T-helper 1 cell (primary cell): Measurements from ENCODE around the gene HECTD4.

Source experiments
- DNase-seq, 5 donors: peaks; one replicate each; pipeline ENCODE4 v3.0.0-alpha.2; 2012 to 2020

The HECTD4 gene

DNA sequence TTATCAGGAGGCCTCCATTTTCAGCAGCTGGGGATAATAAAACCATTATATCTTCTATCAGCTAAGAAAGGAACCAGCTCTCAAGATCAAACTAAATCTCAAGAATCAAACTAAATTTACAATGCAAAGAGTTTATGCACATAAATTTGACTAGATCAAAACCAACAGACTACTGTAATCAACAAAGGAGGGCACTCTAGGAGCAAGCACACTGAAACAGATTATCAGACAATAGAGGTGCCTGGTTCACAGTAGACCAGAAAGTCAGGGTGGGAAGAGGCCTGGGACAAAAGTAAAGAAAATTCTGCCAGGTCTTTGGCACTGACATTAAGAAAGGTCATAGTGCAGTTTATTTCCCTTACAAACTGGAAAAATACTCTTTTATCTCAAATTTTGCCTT is 61.0 kb downstream of the HECTD4 start:
- DNase-seq = no peak

DNA sequence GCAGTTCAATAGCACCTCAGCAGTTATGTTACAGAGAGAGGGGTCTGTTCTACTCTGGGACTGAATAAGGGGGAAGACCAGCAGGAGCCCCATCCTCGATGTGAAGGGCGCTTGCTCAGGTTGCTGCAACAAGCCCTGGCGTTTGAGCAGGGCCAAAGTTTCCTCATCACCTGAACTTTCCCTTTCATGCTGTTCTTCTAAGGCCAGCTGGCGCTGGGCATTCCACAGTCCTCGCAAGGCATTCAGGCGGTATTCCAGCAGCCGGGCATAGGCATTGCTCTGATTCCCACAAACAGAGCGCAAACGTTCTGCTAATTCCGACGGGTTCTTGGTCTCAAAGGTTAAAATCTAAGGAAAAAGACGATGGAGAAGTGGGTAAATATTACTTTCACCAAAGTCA is 62.8 kb downstream of the HECTD4 start:
- DNase-seq = no peak

DNA sequence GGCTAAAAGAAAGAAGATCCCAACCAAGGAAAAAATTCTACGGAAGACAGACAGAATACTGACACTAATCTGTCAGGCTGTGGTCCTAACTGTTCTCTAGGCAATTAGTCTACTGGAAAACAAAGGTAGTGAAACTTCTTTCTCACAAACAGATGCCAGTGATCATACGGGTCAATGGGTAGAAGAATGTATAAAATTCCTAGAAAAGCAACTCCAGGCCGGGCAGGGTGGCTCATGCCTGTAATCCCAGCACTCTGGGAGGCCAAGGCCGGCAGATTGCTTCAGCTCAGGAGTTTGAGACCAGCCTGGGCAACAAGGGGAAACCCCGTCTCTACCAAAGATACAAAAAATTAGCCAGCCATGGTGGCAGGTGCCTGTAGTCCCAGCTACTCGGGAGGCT is 64.8 kb downstream of the HECTD4 start:
- no peak for DNase-seq

DNA sequence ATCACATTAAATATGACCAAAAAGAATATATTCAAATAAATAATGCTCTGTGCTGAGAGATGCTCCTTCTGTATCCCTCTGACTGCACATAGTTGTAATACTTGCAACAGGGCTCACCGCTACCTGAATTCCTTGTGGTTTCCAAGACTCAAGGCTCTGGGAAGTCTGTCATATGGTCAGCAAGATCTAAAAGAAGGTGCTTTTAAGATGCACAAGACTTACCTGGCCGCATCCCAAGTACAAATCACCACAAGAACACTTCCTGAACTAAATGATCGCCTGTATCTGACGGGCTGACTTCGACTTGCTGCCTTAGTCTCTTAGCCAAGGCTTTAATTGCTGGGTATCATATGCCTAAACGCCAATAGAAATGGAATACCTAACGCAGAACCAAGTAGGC is 67.2 kb downstream of the HECTD4 start:
- DNase-seq = no peak

DNA sequence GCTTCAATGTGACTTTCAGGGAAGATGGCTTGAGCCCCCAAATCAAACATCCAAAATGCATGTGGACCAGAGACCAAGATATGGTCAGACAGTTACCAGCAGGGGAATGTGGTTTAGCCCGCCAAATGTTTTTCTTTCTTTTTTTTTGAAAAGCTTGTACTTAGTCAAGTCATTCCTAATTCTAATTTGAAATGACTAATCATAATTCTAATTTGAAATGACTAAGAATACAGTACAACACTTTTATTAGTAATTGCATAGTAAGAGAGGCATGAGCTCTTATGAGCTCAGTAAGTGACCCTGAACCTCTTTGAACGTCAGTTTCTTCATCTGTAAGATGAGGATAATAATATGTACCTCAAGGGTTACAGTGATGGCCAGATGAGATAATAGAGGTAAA is 72.4 kb downstream of the HECTD4 start:
- DNase-seq = peak in 1 of 5 donors; percentile 11

DNA sequence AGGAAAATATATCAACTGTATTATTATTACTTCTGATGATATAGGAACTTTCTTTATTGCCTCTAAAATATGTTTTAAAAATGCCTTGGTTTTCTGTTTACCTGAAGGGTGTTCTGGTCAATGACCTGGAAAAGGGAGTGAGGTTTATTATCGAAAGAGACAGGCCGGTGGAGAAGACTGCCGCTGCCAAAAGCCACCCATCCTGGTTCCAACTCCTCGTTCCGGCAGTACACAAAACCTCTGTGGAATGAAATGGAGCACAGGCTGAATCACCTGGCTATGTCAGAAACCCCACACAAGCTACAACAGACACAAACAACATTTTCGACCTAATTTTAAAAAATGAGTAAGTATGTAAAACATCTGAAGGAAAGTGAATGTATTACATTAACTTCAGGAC is 73.6 kb downstream of the HECTD4 start:
- no peak for DNase-seq

DNA sequence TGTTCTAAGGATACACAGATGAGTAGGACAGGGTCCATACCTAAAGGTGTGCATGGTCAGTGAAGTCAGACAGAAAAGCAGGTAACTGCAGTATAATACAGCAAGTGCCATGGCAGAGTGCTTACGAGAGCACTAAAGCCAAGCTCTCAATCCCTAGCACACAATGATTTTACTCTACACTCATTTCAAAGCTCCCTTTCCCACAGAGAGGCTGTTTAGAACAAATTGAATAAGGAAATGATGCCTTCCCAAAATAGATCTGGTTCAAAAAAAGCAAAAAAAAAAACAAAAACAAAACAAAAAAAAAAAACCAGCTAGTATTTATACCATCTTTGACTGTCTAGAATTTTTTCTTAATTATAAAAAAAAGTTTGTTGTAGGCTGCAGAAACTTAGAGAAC is 74.1 kb downstream of the HECTD4 start:
- DNase-seq = no peak

DNA sequence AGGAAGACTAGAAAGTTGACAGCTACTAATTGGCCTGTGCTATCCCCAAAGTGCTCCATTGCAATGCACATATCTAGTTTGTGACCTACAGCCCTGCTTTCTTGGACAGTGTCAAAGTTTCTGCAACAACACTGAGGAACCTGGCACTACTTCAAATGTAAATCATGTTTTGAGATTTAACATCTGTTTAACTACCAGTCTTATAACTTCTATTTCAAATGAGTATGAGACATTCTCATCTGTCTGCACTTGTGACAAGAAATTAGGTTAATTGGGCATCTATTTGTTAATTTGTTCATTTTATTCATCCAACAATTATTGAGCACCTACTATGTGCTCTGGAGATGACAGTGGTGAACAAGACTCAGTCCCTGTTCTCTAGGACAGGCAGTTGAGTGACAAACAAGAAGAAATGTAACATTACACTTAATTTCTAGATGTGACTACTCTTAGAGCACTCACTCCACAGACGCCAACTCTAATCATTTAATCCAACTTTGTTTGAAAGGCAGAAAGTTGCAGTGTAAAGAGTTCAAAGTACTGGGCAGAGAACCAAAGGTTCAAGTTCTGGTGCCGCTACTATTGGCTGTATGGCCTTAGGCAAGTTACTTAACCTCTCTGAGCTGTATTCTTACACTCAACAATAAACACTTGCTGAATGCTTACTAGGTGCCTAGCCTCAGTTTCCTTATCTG is 74.8 kb downstream of the HECTD4 start:
- DNase-seq = no peak

DNA sequence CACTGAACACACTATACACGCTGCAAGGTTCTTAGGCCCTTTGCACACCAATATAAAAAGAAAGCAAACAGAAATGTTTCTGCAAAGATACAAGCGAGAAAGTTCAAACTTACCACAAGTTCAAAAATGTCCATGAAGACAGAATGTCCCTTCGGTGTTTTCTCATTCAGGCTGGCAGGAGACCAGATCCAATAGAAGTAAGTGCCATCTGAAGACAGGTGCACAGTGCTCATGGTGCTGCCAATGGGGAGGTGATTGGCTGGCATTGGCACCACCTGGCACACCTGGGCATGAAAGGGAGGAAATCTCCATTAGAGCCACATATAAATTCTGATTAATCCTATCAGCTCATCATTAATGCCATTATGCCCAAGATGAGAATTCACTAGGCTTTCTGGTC is 76.3 kb downstream of the HECTD4 start:
- no peak for DNase-seq

DNA sequence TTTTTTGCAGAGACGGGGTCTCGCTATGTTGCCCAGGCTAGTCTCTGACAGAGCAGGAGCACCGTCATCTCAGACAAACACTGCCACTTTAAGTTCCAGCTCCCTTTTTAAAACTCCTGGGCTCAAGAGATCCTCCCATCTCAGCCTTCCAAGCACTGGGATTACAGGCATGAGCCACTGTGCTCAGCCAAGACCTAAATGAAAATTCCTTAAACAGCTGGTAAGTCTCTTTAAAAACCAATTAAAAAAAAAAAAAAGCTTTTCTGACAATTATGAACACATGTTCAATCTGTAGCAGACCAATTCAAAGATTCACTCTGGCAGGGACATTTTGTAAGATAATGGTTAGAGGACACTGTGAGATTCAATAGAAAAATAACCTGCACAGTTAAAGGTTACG is 77.8 kb downstream of the HECTD4 start:
- no peak for DNase-seq

DNA sequence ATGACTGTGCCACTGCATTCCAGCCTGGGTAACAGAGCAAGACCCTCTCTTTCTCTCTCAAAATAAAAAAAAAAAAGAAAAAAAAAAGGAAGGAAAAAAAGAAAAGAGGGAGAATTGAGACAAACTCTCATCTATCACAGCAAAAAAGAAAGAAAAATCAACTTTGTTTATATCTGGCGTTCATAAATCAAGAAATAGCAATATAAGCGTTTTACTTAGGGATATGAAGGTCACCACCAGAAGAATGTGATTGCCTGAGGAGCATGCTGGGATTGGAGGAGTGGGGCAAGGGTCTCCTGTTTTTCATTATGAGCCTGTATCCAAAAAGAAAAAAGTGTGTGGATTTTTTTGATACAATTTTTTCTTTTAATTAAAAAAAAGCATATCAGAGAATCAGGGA is 78.4 kb downstream of the HECTD4 start:
- no peak for DNase-seq

DNA sequence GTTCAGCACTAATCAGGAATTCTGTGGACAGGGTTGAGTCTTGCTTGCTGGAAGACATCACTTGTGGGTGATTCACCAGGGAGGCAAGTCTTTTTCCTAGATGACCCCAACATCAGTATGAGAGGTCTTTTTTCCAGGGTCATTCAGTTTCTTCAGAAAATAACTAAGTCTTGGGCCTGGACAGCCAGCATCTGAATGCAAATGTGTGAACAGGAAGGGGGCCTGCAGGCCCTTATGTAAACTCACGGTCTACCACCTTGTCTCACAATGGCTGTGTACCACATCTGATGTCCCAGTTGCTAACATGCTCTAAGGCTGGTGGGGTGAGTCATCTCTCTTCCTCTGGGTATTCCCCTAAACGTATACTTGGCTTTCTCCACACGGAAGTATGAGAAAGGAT is 79.2 kb downstream of the HECTD4 start:
- peak in 3 of 5 donors; percentile 14 to 87 (median 21) for DNase-seq

DNA sequence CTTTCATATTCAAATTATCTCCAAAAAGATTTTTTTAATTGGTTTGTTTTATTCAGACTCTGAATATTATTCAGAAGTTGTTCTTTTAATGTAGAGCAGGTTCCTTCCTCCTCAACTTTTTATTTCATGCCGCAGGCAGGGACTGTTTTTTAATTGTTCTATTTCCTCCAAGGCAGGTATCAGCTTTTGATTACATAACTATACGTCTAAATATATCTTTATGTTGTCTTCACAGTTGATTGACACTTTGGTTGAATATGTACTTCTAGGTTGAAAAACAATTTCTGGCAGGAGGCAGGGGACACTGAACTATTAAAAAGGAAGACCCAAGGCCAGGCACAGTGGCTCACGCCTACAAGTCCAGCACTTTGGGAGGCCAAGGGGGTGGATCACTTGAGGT is 82.5 kb downstream of the HECTD4 start:
- DNase-seq = no peak

DNA sequence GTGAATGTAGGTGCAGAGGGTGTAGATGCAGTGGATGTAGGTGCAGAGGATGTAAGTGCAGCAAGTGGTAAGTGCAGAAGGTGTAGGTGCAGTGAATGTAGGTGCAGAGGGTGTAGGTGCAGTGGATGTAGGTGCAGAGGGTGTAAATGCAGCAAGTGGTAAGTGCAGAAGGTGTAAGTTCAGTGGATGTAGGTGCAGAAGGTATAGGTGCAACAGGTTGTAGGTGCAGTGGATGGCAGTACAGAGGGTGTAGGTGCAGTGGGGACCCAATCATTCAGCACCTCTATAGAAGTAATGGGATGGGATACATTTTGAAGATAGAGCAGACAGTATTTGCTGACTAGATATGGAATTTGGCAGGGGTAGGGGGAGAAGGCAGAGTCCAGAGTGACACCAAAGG is 85.0 kb downstream of the HECTD4 start:
- DNase-seq = no peak

DNA sequence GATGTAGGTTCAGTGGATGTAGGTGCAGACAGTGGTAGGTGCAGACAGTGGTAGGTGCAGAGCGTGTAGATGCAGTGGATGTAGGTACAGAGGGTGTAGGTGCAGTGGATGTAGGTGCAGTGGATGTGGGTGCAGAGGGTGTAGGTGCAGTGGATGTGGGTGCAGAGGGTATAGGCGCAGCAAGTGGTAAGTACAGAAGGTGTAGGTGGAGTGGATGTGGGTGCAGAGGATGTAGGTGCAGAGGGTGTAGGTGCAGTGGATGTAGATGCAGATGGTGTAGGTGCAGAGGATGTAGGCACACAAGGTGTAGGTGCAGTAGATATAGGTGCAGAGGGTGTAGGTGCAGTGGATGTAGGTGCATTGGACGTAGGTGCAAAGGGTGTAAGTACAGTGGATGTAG is 86.0 kb downstream of the HECTD4 start:
- no peak for DNase-seq

DNA sequence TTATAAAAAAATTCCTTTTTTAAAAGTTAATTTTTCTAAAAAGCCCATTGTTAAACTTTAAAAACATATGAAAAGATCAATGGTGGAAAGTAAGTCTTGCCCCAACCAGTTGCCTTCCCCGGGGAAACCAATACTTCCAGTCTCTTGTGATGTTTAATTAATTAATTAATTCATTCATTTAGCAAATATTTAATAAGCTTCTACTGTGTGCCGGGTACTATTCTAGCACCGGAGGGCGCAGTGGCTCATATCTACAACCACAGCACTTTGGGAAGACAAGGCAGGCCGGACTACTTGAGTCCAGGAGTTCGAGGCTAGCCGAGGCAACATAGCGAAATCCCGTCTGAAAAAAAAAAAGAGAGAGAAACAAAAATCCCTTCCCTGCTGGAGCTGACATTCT is 87.4 kb downstream of the HECTD4 start:
- DNase-seq = no peak

DNA sequence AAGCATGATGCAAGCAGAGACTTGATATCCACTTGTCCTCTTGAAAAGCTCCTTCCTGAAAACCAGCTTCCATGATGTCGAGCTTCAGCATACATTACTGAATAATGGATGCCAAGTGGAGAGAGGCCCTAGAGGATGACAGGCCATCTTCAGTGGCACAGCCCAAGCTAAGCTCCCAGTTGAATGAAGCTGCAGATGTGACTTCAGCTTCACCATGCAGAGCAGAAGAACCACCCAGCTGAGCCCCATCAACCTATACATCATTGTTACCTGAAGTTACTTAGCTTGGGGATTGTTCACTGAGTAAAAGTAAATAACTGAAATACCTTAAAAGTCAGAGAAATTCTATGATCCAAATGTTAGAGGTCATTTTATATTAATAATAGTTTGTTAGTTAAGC is 93.6 kb downstream of the HECTD4 start:
- DNase-seq = no peak

DNA sequence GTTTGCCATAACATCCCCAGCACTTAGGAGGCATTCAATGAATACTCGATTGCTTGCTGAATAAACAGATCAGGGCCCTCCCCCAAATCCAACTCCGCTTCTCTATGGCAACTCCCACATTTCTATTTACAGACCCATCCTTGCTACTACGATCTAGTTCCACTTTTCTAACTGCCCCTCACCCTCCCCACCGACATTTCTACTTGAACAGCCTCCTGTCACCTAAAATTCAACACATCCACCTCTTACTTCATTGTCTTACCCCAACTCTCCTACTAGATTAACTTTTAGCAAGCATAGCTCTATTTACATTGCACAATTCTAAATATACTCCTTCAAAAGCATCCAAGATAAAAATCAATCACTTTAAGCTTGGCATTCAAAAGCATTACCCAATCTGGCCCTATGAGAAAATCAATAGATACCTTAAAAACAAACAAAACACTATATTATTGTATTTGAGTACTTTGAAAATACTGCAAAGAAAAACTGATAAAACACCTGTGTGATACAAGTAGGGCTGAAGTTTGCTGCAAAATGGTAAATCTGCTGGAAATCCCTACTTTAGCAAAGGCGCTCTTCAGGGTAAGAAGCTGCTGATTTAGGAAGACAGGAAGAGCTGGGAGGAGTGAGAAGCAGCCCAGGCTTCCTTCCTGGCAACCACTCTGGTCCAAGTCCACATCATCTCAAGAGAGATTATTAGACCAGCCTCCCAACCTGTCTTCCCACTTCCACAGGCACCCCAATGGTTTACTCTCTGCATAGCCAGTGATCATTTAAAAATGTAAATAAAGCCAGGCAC is 96.4 kb downstream of the HECTD4 start:
- DNase-seq = no peak

DNA sequence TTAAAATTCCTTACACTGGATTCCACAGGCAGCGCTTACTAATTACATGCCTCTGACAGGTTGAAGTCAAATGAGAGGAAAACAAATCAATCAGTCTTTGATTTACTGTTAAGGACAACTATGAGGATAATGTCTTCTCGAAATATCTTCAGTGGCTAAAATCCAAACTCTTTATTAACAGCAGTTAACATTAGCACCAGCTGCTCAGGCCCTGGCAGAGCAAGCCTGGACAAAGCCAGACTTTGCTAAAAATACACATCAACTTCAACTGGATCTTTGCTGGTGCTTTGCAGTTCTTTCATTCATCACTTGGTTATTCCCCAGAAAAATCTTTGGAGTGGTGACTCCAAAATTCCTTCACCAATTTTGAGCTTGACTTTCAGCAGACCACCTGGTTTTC is 98.7 kb downstream of the HECTD4 start:
- no peak for DNase-seq

DNA sequence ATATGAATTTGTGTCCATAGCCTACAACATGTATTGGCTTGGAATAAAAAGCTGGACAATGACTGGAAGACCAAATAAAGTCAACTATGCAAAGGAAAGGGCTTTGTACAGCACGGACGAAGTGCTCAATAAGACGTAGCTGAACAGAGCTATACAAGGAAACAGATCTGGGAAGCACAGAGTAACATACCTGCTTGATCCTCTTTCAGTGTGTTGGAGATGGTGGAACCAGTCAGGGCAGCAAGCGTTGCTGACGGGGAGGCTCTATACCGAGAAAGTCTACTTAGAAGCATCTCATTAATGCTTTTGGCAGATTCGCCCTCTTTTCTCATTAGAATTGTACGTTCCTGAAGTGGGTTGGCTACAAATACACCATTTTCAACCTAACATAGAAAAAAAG is 99.3 kb downstream of the HECTD4 start:
- DNase-seq = no peak

DNA sequence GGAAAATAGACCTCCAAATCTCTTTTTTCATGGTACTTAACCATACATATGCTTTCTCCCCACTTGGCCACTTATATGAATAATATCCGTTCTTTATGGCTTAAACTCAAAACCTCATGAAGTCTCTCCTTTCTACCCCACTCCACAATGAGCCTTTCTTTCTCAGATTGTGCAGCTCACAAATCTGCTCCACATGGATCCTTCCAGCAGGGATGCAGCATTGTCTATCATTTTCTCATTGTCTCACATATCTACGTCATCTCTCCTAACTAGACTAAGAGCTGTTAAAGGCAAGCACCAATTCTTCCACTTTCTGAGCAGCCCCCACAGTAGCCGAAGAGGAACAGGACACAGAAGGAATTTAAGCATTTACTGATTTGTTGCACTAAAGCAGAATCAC is 106.4 kb downstream of the HECTD4 start:
- no peak for DNase-seq

DNA sequence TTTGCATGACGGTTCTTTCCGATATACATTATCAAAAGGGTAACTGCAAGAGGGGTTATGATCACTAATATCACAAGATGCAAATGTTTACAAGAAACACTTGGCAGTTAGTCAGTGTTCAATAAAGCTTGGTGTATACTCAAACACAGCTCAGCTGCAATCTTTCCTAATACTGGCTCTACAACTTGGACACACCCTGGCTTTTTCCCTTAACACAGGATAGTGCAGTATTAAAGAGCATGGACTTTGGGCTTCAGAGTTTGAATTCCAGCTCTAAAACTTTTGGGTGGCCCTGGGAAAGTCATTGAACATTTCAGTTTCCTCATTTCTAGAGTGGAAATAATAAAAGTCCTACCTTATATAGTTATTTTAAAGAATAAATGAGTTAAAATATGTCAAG is 107.0 kb downstream of the HECTD4 start:
- no peak for DNase-seq

DNA sequence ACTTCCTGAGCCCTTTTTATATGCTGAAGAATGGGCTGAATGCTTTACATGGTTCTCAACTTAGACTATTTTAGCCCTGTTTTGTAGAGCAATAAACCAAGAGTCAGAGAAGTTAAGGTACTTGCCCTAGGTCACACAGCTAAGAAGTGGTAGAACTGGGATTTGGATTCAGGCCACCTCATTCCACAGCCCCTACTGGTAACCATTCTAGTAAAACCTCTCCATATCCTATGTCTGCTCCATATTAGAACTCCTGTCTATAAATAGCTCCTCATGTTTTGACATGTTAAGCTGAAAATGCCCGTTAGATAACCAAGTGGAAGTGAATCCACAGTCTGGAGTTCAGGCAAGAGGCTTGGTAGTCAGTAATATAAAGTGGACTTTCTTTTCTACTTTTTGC is 111.6 kb downstream of the HECTD4 start:
- no peak for DNase-seq

DNA sequence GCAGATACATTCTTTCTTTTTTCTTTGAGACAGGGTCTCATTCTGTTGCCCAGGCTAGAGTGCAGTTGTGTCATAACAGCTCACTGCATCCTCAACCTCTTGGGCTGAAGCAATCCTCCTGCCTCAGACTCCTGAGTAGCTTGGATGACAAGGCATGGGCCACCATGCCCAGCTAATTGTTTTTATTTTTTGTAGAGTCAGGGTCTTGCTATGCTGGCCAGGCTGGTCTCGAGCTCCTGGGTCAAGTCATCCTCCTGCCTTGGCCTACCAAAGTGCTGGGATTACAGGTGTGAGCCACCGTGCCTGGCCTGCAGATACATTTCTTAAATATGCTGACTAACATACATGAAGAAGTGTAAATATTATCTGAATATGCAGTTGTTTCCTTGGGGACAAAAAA is 115.8 kb downstream of the HECTD4 start:
- no peak for DNase-seq

DNA sequence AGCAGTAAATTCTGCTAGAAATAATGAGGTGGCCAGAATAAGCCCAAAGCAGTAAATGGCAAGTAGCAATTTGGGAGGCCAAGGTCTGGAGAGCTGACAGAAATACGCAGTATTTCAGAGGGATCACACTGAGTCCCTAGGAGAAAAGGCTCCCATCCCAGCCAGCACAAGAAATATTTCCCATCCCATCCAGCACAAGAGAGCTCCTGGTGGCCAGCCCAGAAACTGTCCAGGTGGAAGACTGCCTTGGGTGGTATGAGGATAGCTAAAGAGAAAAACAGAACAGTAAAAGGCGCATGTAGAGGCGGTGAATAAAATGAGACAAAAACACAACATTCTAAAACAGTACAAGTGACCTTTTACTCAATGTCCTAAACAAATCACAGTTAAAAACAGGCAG is 120.7 kb downstream of the HECTD4 start:
- DNase-seq = no peak
